PC-3 (cell line): ENCODE results near the gene RFT1. TPM values are rescaled to one million over a fixed set of nuclear protein-coding genes. Genes with fewer than 3 reads are reported as not detected.

Experiments used
- ATAC-seq: fragments of 200-7000 bp; cut with Tn5 transposase; 2 replicates; pipeline ENCODE4 v1.9.1; 2020; ENCODE audit warnings: mild to moderate bottlenecking, moderate library complexity
- BruUV-seq: library from RNA; stranded (reverse); fragments of 400-500 nt; replicated peaks from 2 replicates; lab custom pipeline; 2021; lab: Mats Ljungman, UMichigan
- CTCF ChIA-PET: fragments of 300-600 bp; sonication (Branson Sonifier 250); formaldehyde crosslinking; loops from one replicate; lab custom pipeline; 2022; ENCODE audit warnings: antibody characterized with exemption; lab: Charles Lee
- POLR2A ChIA-PET: fragments of 300-600 bp; sonication (Branson Sonifier 250); formaldehyde crosslinking; loops from one replicate; lab custom pipeline; 2022; ENCODE audit warnings: antibody characterized with exemption; ENCODE audit not compliant: unreplicated experiment; lab: Charles Lee
- DNase-seq: peaks from one replicate; pipeline ENCODE4 v3.0.0-alpha.2; 2015
- H2AFZ ChIP-seq: fragments of 300-600 bp; sonication (generic); 2 replicates; pipeline ENCODE4 v1.6.0; 2016; ENCODE audit warnings: antibody characterized with exemption, low read length
- H3F3A ChIP-seq: fragments of 300-600 bp; sonication (generic); one replicate; pipeline ENCODE4 v1.6.0; 2017; ENCODE audit warnings: antibody characterized with exemption, low read length, control low read depth, mild to moderate bottlenecking; ENCODE audit not compliant: unreplicated experiment
- H3K27ac ChIP-seq: fragments of 300-600 bp; sonication (generic); 2 replicates; pipeline ENCODE4 v1.5.1; 2016; ENCODE audit warnings: mild to moderate bottlenecking, low read length
- H3K27me3 ChIP-seq: fragments of 300-600 bp; sonication (generic); 2 replicates; pipeline ENCODE4 v1.6.1; 2016; ENCODE audit warnings: low read length, mixed read lengths
- H3K36me3 ChIP-seq: fragments of 300-600 bp; sonication (generic); 2 replicates; pipeline ENCODE4 v1.6.1; 2016; ENCODE audit warnings: low read depth, mixed run types, low read length, mixed read lengths
- H3K4me1 ChIP-seq: fragments of 300-600 bp; sonication (generic); 2 replicates; pipeline ENCODE4 v1.5.1; 2016; ENCODE audit warnings: low read length; ENCODE audit not compliant: insufficient read depth
- H3K4me2 ChIP-seq: fragments of 300-600 bp; sonication (generic); 2 replicates; pipeline ENCODE4 v1.6.0; 2016; ENCODE audit warnings: low read length
- H3K4me3 ChIP-seq: fragments of 300-600 bp; sonication (generic); 2 replicates; pipeline ENCODE4 v1.5.1; 2016; ENCODE audit warnings: mild to moderate bottlenecking, low read length, mixed read lengths
- H3K79me2 ChIP-seq: fragments of 300-600 bp; sonication (generic); 2 replicates; pipeline ENCODE4 v1.6.1; 2017; ENCODE audit warnings: low read length, mixed read lengths
- H3K9ac ChIP-seq: fragments of 300-600 bp; sonication (generic); 2 replicates; pipeline ENCODE4 v1.6.0; 2016; ENCODE audit warnings: mild to moderate bottlenecking, low read length
- H3K9me2 ChIP-seq: fragments of 300-600 bp; sonication (generic); replicated peaks from 2 replicates; pipeline ENCODE4 v1.6.1; 2016; ENCODE audit warnings: mixed run types, low read length, mixed read lengths
- H3K9me3 ChIP-seq: fragments of 300-600 bp; sonication (generic); 2 replicates; pipeline ENCODE4 v1.6.1; 2016; ENCODE audit warnings: low read length, mixed read lengths
- H4K20me1 ChIP-seq: fragments of 300-600 bp; sonication (generic); 2 replicates; pipeline ENCODE4 v1.6.1; 2016; ENCODE audit warnings: low read length, mixed read lengths
- CTCF ChIP-seq: fragments of 300-600 bp; sonication (generic); conservative IDR thresholded peaks from 2 replicates; pipeline ENCODE4 v1.5.1; 2017; ENCODE audit warnings: antibody characterized with exemption, low read depth, mild to moderate bottlenecking, low read length
- EZH2 ChIP-seq: fragments of 300-600 bp; sonication (generic); IDR thresholded peaks from one replicate; pipeline ENCODE4 v1.6.1; 2017; ENCODE audit warnings: antibody characterized with exemption, mild to moderate bottlenecking, low read length; ENCODE audit not compliant: unreplicated experiment
- EZH2phosphoT487 ChIP-seq: fragments of 300-600 bp; sonication (generic); IDR thresholded peaks from 2 replicates; pipeline ENCODE4 v1.6.1; 2018; ENCODE audit warnings: mild to moderate bottlenecking, antibody characterized with exemption, low read length, borderline replicate concordance
- intact Hi-C: fragments of 100-400 bp; cut with micrococcal nuclease; formaldehyde crosslinking; loops from 2 replicates; pipeline ENCODE4 v1.9.0; 2023
- total RNA-seq: library from RNA; depleted of rRNA; stranded (reverse); fragments of >200 nt; gene quantifications from 2 replicates; pipeline ENCODE4 v1.2.3, GENCODE V29; 2014

The RFT1 gene
- total RNA-seq, 1 experiment from 2014 or later: 24.6 TPM

- H3K4me2 ChIP-seq: no peak overlapping the region
- no peaks in the 10 kb centered on the region for H3K9me2 ChIP-seq
- H2AFZ ChIP-seq: no peak overlapping the region
- H3K79me2 ChIP-seq: no peaks in the 10 kb centered on the region
- BruUV-seq: no TSS peak
- no peak overlapping the region for H3K4me3 ChIP-seq
- H3F3A ChIP-seq: no peaks in the 10 kb centered on the region
- H3K9me3 ChIP-seq: no peaks in the 10 kb centered on the region
- TF ChIP-seq CTCF (no peak), EZH2phosphoT487 (no peak), EZH2 (no peak)
- no peaks in the 10 kb centered on the region for H3K27me3 ChIP-seq
- H4K20me1 ChIP-seq: no peaks in the 10 kb centered on the region
- no peak overlapping the region for H3K27ac ChIP-seq
- intact Hi-C loops: no loop called here
- no peak overlapping the region for H3K9ac ChIP-seq
- H3K4me1 ChIP-seq: peaks cover 11% of the 10 kb centered on the region
- ChIA-PET POLR2A (no interaction called here), CTCF (no interaction called here)
- H3K36me3 ChIP-seq: no peaks in the 10 kb centered on the region
- ATAC-seq: no peak
- DNase-seq: no peak
Observed at GRCh38 chr3:53137835-53138446, 7.7 kb upstream of the RFT1 start.

GRCh38 chr3:53137221-53137620, 7.0 kb upstream of the RFT1 start:
- intact Hi-C loops: no loop called here
- no peak overlapping the region for H3K27ac ChIP-seq
- no peak overlapping the region for H2AFZ ChIP-seq
- no TSS peak for BruUV-seq
- H3K4me3 ChIP-seq: no peak overlapping the region
- H3K27me3 ChIP-seq: no peaks in the 10 kb centered on the region
- no peaks in the 10 kb centered on the region for H3K9me2 ChIP-seq
- ATAC-seq (no peak), DNase-seq (no peak)
- H3K4me2 ChIP-seq: no peak overlapping the region
- H3K36me3 ChIP-seq: no peaks in the 10 kb centered on the region
- no peak overlapping the region for H3K9ac ChIP-seq
- ChIA-PET POLR2A (no interaction called here), CTCF (no interaction called here)
- no peaks in the 10 kb centered on the region for H3K9me3 ChIP-seq
- H3K4me1 ChIP-seq: peaks cover 18% of the 10 kb centered on the region
- no peaks in the 10 kb centered on the region for H3K79me2 ChIP-seq
- no peaks in the 10 kb centered on the region for H4K20me1 ChIP-seq
- no peak for TF ChIP-seq CTCF
- no peak for TF ChIP-seq EZH2phosphoT487
- no peak for TF ChIP-seq EZH2
- H3F3A ChIP-seq: no peaks in the 10 kb centered on the region

- intact Hi-C loops: loop anchor here (1.0 kb wide), 4 partner anchors 11 to 60 kb away; no protein-coding TSS in a partner anchor
- Histone ChIP-seq H3K4me3 (no peak overlapping the region), H3K4me1 (peaks cover 32% of the 10 kb centered on the region), H3K9ac (no peak overlapping the region), H3F3A (no peaks in the 10 kb centered on the region), H3K9me3 (no peaks in the 10 kb centered on the region), H2AFZ (peak overlapping the region; percentile 33; the same call in 1 of the 2 replicates), H3K79me2 (peaks cover 10% of the 10 kb centered on the region), H3K4me2 (no peak overlapping the region), H3K36me3 (no peaks in the 10 kb centered on the region), H3K27me3 (no peaks in the 10 kb centered on the region), H3K9me2 (no peaks in the 10 kb centered on the region), H3K27ac (no peak overlapping the region), H4K20me1 (no peaks in the 10 kb centered on the region)
- TF ChIP-seq EZH2phosphoT487 (no peak), CTCF (peak; percentile 90), EZH2 (no peak)
- DNase-seq (peak; percentile 89), ATAC-seq (peak; percentile 81)
- BruUV-seq: no TSS peak
- POLR2A ChIA-PET: interaction anchor here (1.4 kb wide), 1 partner anchor 25 kb away, joined by 4 read pairs; no protein-coding TSS in a partner anchor
- CTCF ChIA-PET: interaction anchor here (0.6 to 1.7 kb wide), 6 partner anchors 11 to 62 kb away, joined by 4 to 16 read pairs (median 8); partner anchors contain the start of gene PRKCD
Observed at GRCh38 chr3:53134631-53135232, 4.5 kb upstream of the RFT1 start.
